DND-41 (cell line): ENCODE results near the gene NPC1.
"Not testable (repeated sequence)": the region's sequence is repeated elsewhere in the genome, so short reads cannot be mapped to it uniquely, and the experiment has no call there.

Experiments used
- ATAC-seq: fragments of 200-7000 bp; cut with Tn5 transposase; 3 replicates; pipeline ENCODE4 v1.9.1; 2021; ENCODE audit warnings: low read depth; ENCODE audit not compliant: insufficient read depth
- DNase-seq: peaks from one replicate; pipeline ENCODE4 v3.0.0-alpha.2; 2020
- H2AFZ ChIP-seq: 2 replicates; pipeline ENCODE4 v1.6.0; 2012; ENCODE audit warnings: low read depth, low read length
- H3K27ac ChIP-seq: 2 replicates; pipeline ENCODE4 v1.5.1; 2012; ENCODE audit warnings: low read length, inconsistent platforms
- H3K27me3 ChIP-seq: fragments of 200-600 bp; sonication (generic); 2 replicates; pipeline ENCODE4 v1.6.0; 2012; ENCODE audit warnings: low read length, mild to moderate bottlenecking, inconsistent platforms; ENCODE audit not compliant: insufficient read depth, poor library complexity
- H3K36me3 ChIP-seq: 2 replicates; pipeline ENCODE4 v1.5.1; 2012; ENCODE audit warnings: low read length, inconsistent platforms; ENCODE audit not compliant: insufficient read depth
- H3K4me1 ChIP-seq: 2 replicates; pipeline ENCODE4 v1.5.1; 2012; ENCODE audit warnings: mild to moderate bottlenecking, low read length; ENCODE audit not compliant: insufficient read depth
- H3K4me2 ChIP-seq: 2 replicates; pipeline ENCODE4 v1.6.0; 2012; ENCODE audit warnings: mild to moderate bottlenecking, moderate library complexity, low read length, inconsistent platforms; ENCODE audit not compliant: insufficient read depth
- H3K4me3 ChIP-seq, 2 experiments: fragments of 200-600 bp in 1 of 2; shearing (Covaris generic) in 1 of 2; 2 replicates each; pipeline ENCODE4 v1.5.1; 2012 to 2016; ENCODE audit warnings: inconsistent platforms in 2 of 2, low read length in 2 of 2, mild to moderate bottlenecking in 2 of 2, low read depth in 1 of 2, moderate library complexity in 1 of 2
- H3K79me2 ChIP-seq: 2 replicates; pipeline ENCODE4 v1.6.0; 2012; ENCODE audit warnings: low read length, inconsistent platforms; ENCODE audit not compliant: insufficient read depth
- H3K9ac ChIP-seq: 2 replicates; pipeline ENCODE4 v1.6.0; 2012; ENCODE audit warnings: low read depth, mild to moderate bottlenecking, inconsistent platforms, low read length, moderate library complexity
- H3K9me3 ChIP-seq: 2 replicates; pipeline ENCODE4 v1.5.1; 2012; ENCODE audit warnings: low read length, moderate library complexity, mild to moderate bottlenecking, inconsistent platforms; ENCODE audit not compliant: insufficient read depth, severe bottlenecking
- H4K20me1 ChIP-seq: 2 replicates; pipeline ENCODE4 v1.6.0; 2012; ENCODE audit warnings: low read length; ENCODE audit not compliant: insufficient read depth
- EZH2 ChIP-seq: IDR thresholded peaks from 3 replicates; pipeline ENCODE4 v1.6.1; 2012; ENCODE audit warnings: borderline replicate concordance, low read depth, mild to moderate bottlenecking, moderate library complexity, low read length, inconsistent platforms; ENCODE audit not compliant: severe bottlenecking
- TF ChIP-seq, protein P1 (sequence below): IDR thresholded peaks from 2 replicates; pipeline ENCODE4 v1.5.1; 2012; ENCODE audit warnings: borderline replicate concordance, low read length, moderate library complexity, mild to moderate bottlenecking; ENCODE audit not compliant: poor library complexity, severe bottlenecking; ENCODE audit errors: extremely low read depth

NPC1 gene

DNA sequence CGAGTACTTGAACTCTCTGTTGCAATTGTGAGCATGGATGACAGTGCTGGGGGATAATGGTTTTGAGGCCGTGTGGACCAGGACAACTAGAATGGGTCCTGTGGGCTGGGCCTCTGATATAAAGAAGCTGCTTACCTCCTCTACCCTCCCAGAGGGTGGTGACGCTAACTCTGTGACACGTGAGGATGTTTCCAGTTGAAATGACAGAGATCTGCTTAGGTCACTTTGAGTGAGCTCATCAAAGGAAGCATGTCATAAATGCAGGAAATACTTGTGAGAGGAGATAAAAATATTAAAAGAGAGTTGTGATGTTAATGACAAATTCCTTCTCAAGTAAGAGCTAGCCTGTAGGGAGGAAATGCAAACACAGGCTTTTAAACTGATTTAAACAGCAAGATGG is 66.6 kb downstream of the NPC1 start:
- no peak for ATAC-seq
- no peak overlapping the region for H3K27ac ChIP-seq
- no peak for TF ChIP-seq EZH2
- TF ChIP-seq, protein P1, sequence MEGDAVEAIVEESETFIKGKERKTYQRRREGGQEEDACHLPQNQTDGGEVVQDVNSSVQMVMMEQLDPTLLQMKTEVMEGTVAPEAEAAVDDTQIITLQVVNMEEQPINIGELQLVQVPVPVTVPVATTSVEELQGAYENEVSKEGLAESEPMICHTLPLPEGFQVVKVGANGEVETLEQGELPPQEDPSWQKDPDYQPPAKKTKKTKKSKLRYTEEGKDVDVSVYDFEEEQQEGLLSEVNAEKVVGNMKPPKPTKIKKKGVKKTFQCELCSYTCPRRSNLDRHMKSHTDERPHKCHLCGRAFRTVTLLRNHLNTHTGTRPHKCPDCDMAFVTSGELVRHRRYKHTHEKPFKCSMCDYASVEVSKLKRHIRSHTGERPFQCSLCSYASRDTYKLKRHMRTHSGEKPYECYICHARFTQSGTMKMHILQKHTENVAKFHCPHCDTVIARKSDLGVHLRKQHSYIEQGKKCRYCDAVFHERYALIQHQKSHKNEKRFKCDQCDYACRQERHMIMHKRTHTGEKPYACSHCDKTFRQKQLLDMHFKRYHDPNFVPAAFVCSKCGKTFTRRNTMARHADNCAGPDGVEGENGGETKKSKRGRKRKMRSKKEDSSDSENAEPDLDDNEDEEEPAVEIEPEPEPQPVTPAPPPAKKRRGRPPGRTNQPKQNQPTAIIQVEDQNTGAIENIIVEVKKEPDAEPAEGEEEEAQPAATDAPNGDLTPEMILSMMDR, result no peak
- no peaks in the 10 kb centered on the region for H4K20me1 ChIP-seq
- H3K4me2 ChIP-seq, result no peak overlapping the region
- H3K27me3 ChIP-seq, result no peaks in the 10 kb centered on the region
- H3K36me3 ChIP-seq, result peaks cover 87% of the 10 kb centered on the region
- H2AFZ ChIP-seq, result no peak overlapping the region
- no peak overlapping the region for H3K9ac ChIP-seq
- no peak for DNase-seq
- H3K9me3 ChIP-seq, result no peaks in the 10 kb centered on the region
- H3K4me3 ChIP-seq, result no peak overlapping the region
- 0 out of 2 replicates have a peak, but pooled peaks cover 2% of the 10 kb centered on the region for H3K4me1 ChIP-seq
- H3K79me2 ChIP-seq, result no peaks in the 10 kb centered on the region

DNA sequence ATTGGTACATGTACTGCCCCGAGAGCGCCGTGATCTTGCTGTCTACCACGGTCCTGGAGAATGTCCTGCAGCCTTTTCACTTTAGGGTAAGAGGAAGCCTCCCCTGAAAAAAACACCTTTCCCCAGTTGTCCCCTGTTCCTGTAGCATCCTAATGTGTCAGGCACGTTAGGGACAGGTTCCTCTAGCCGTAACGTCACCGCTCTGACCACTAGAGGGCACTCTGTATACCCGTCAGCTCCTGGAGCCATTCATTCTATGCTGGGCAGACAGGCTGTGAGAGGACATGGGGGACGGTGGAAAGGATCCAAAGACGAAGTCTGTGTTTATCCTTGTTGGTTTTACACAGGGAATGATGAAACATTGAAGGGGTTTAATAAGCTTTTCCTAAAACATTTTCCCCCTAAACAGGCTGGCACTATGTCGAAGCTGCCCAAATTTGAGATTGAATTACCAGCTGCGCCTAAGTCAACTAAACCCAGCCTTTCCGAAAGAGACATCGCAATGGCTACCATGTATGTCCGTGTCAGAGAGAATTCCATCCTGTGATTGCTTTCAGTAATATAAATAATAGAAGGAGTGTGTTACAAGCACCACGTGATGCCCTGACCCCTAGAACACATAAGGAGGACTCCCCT is 70.3 kb downstream of the NPC1 start:
- Histone ChIP-seq H3K27me3 (no peaks in the 10 kb centered on the region), H3K4me1 (0 out of 2 replicates have a peak, but pooled peaks cover 2% of the 10 kb centered on the region), H2AFZ (0 out of 2 replicates have a peak overlapping the region, but pooled peaks have one; percentile 21), H3K79me2 (no peaks in the 10 kb centered on the region), H3K27ac (no peak overlapping the region), H3K4me3 (no peak overlapping the region), H3K9ac (no peak overlapping the region), H3K4me2 (no peak overlapping the region), H3K36me3 (peaks cover 72% of the 10 kb centered on the region), H4K20me1 (no peaks in the 10 kb centered on the region), H3K9me3 (no peaks in the 10 kb centered on the region)
- ATAC-seq, result peak; percentile 100
- TF ChIP-seq, protein P1, result peak; percentile 98
- TF ChIP-seq EZH2, result no peak
- DNase-seq, result peak; percentile 79

DNA sequence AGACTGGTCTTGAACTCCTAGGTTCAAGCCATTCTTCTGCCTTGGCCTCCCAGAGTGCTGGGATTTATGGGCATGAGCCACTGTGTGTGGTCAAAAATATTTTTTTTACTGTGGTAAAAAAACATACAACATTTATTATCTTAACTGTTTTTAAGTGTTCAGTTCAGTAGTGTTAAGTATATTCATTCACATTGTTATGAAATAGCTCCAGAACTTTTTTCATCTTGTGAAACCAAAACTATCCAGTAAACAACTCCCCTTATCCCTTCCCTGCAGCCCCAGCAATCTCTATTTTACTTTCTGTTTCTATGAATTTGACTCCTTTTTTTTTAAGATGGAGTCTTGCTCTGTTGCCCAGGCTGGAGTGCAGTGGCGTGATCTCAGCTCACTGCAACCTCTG is 73.7 kb downstream of the NPC1 start:
- Histone ChIP-seq H3K36me3 (peaks cover 72% of the 10 kb centered on the region), H3K27ac (no peak overlapping the region), H4K20me1 (no peaks in the 10 kb centered on the region), H3K79me2 (peaks cover 5% of the 10 kb centered on the region; the same call in 1 of the 2 replicates), H3K9me3 (no peaks in the 10 kb centered on the region), H3K4me1 (0 out of 2 replicates have a peak, but pooled peaks cover 2% of the 10 kb centered on the region), H3K9ac (no peak overlapping the region), H3K27me3 (no peaks in the 10 kb centered on the region), H3K4me3 (no peak overlapping the region), H2AFZ (no peak overlapping the region), H3K4me2 (no peak overlapping the region)
- DNase-seq (no peak), ATAC-seq (no peak)
- TF ChIP-seq, protein P1, result no peak
- TF ChIP-seq EZH2, result no peak

DNA sequence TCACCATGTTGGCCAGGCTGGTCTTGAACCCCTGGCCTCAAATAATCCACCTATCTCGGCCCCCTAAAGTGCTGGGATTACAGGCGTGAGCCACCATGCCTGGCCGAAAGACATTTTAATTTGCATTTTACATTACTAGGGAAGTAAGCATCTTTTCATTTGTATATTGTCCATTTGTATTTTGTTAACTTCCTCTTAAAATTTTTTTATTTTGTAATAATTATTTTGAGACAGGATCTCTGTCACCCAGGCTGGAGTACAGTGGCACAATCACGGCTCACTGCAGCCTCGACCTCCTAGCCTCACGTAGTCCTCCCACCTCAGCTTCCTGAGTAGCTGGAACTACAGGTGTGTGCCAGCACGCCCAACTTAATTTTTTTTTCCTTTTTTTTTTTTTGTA is 74.1 kb downstream of the NPC1 start:
- not testable (repeated sequence) for H3K4me1 ChIP-seq, H2AFZ ChIP-seq, H3K4me3 ChIP-seq, ATAC-seq, H4K20me1 ChIP-seq, H3K9ac ChIP-seq, H3K9me3 ChIP-seq, H3K27ac ChIP-seq, H3K27me3 ChIP-seq, H3K79me2 ChIP-seq, DNase-seq, H3K4me2 ChIP-seq
- H3K36me3 ChIP-seq, result peaks cover 72% of the 10 kb centered on the region

DNA sequence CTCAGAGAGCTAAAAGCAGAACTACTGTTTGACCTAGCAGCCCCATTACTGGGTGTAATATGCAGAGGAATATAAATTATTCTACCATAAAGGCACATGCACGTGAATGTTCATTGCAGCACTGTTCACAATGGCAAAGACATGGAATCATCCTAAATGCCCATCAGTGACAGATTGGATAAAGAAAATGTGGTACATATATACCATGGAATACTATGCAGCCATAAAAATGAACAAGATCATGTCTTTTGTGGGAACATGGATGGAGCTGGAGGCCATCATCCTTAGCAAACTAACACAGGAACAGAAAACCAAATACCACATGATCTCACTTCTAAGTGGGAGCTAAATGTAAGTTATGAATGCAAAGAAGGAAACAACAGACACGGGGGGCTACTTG is 75.4 kb downstream of the NPC1 start:
- ATAC-seq, H3K9me3 ChIP-seq, H4K20me1 ChIP-seq, H3K4me3 ChIP-seq, H3K4me1 ChIP-seq, H3K4me2 ChIP-seq, H3K27me3 ChIP-seq, H3K27ac ChIP-seq, DNase-seq, H3K9ac ChIP-seq, H2AFZ ChIP-seq: not testable (repeated sequence)
- Histone ChIP-seq H3K79me2 (peaks cover 19% of the 10 kb centered on the region), H3K36me3 (peaks cover 70% of the 10 kb centered on the region)
